Parathyroid adenoma (tissue), 2 donors: ENCODE results near the gene DYNLT4.

Experiments
- H2AFZ ChIP-seq: fragments of 300-600 bp; sonication (generic); one replicate; pipeline ENCODE4 v1.7.0; 2017; ENCODE audit warnings: antibody characterized with exemption, mild to moderate bottlenecking
- H3K27ac ChIP-seq: fragments of 300-600 bp; sonication (generic); one replicate; pipeline ENCODE4 v1.7.0; 2017
- H3K27me3 ChIP-seq: fragments of 300-600 bp; sonication (generic); one replicate; pipeline ENCODE4 v1.7.0; 2017; ENCODE audit warnings: low read length; ENCODE audit not compliant: control insufficient read depth, insufficient read depth
- H3K36me3 ChIP-seq: fragments of 300-600 bp; sonication (generic); one replicate; pipeline ENCODE4 v1.7.0; 2017; ENCODE audit warnings: low read length; ENCODE audit not compliant: control insufficient read depth, insufficient read depth
- H3K4me1 ChIP-seq: fragments of 300-600 bp; sonication (generic); one replicate; pipeline ENCODE4 v1.7.0; 2017; ENCODE audit warnings: control low read depth
- H3K4me2 ChIP-seq: fragments of 300-600 bp; sonication (generic); one replicate; pipeline ENCODE4 v1.7.0; 2017; ENCODE audit warnings: low read length
- H3K4me3 ChIP-seq: fragments of 300-600 bp; sonication (generic); one replicate; pipeline ENCODE4 v1.7.0; 2017; ENCODE audit warnings: low read depth, low read length
- H3K79me2 ChIP-seq: fragments of 300-600 bp; sonication (generic); one replicate; pipeline ENCODE4 v1.7.0; 2017; ENCODE audit warnings: control low read depth
- H3K9ac ChIP-seq: fragments of 300-600 bp; sonication (generic); one replicate; pipeline ENCODE4 v1.7.0; 2017; ENCODE audit warnings: mild to moderate bottlenecking
- H3K9me3 ChIP-seq: fragments of 300-600 bp; sonication (generic); one replicate; pipeline ENCODE4 v1.7.0; 2017; ENCODE audit warnings: low read length; ENCODE audit not compliant: control insufficient read depth
- CTCF ChIP-seq: fragments of 300-600 bp; sonication (generic); IDR thresholded peaks from one replicate; pipeline ENCODE4 v1.7.0; 2017; ENCODE audit warnings: antibody characterized with exemption, mild to moderate bottlenecking
- donor health status: primary hyperparathyroidism.

Gene DYNLT4

GRCh38 chr1:44810101-44810761 is 3.1 kb upstream of the DYNLT4 start:
- peak overlapping the region; percentile 41 for H3K4me3 ChIP-seq
- H3K36me3 ChIP-seq, result no peaks in the 10 kb centered on the region
- H2AFZ ChIP-seq, result no peak overlapping the region
- H3K79me2 ChIP-seq, result peaks cover 5% of the 10 kb centered on the region
- H3K9me3 ChIP-seq, result no peaks in the 10 kb centered on the region
- TF ChIP-seq CTCF, result no peak
- H3K4me1 ChIP-seq, result peaks cover 41% of the 10 kb centered on the region
- peak overlapping the region; percentile 84 for H3K4me2 ChIP-seq
- no peaks in the 10 kb centered on the region for H3K27me3 ChIP-seq
- H3K27ac ChIP-seq, result peak overlapping the region; percentile 100
- no peak overlapping the region for H3K9ac ChIP-seq

DNA sequence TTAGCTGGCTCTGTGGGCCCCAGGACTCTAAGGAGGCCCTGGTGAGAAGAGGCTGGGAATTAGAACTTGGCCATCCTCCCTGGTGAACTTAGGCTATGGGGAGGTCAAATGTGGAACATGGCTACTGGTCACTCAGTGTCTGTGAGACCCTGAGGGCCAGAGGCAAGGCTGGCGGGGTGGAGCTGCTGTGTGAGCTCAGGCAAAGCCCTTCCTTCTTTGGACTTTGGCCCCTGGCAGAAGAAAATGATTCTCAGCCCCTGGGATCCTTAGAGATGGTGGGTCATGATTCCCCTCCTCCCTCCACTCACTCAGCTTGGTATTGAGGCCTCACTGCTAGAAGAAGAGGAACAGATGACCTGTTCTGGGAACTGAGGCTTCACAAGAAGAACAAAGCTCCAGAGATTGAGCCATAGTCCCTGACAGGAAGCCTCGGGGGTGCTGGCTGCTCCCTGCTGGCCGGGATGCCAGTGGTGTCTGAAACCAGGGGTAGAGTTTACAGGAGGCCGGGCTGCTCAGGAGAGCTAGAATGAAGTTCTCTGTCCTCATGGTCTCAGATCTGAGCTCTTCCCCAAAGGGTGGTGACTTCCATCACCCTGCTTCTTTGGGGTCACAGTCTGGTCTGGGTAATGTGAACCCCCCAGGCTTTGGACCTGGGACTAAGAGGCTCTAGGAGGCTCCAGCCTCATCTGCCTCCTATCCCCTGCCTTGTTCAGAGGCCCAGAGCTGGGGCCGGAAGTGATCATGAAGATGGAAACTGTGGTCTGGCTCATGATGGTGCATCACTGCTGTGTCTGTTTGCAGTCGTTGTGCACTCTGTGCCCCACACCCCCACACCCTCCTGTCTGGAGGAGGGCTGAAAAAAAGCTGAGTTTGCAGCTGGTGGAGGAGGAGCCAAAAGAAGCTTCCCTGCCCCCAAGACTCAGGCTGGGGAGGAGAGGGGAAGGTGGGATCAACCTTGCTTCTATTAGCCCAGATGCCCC is 2.1 kb upstream of the DYNLT4 start:
- Histone ChIP-seq H3K79me2 (peaks cover 5% of the 10 kb centered on the region), H3K9ac (peak overlapping the region; percentile 67), H3K9me3 (no peaks in the 10 kb centered on the region), H3K27me3 (no peaks in the 10 kb centered on the region), H3K36me3 (no peaks in the 10 kb centered on the region), H3K4me1 (peaks cover 41% of the 10 kb centered on the region), H2AFZ (peak overlapping the region; percentile 83), H3K4me3 (peak overlapping the region; percentile 41), H3K27ac (peak overlapping the region; percentile 100), H3K4me2 (peak overlapping the region; percentile 84)
- no peak for TF ChIP-seq CTCF

- H3K4me1 ChIP-seq, result peaks cover 41% of the 10 kb centered on the region
- no peak for TF ChIP-seq CTCF
- peak within 1 kb of the TSS; percentile 41 for H3K4me3 ChIP-seq
- H3K9me3 ChIP-seq, result no peaks in the 10 kb centered on the region
- peak within 1 kb of the TSS; percentile 84 for H3K4me2 ChIP-seq
- H3K36me3 ChIP-seq, result no peaks in the 10 kb centered on the region
- peak within 1 kb of the TSS; percentile 67 for H3K9ac ChIP-seq
- peaks cover 5% of the 10 kb centered on the region for H3K79me2 ChIP-seq
- peak within 1 kb of the TSS; percentile 83 for H2AFZ ChIP-seq
- H3K27ac ChIP-seq, result peak within 1 kb of the TSS; percentile 100
- no peaks in the 10 kb centered on the region for H3K27me3 ChIP-seq
Measured at GRCh38 chr1:44808063-44808937, 1.1 kb upstream of the DYNLT4 start, which contains the start of gene BTBD19. Gene BTBD19, plus strand, starts transcription at chr1:44808523. Its CDS starts 298 bp downstream, at chr1:44808821.

GRCh38 chr1:44807364-44808062 is 362 bp upstream of the DYNLT4 start:
- no peak for TF ChIP-seq CTCF
- Histone ChIP-seq H3K79me2 (peaks cover 5% of the 10 kb centered on the region), H3K4me1 (peaks cover 41% of the 10 kb centered on the region)

More at GRCh38 chr1:44807364-44808062, 362 bp upstream of the DYNLT4 start:
- no peaks in the 10 kb centered on the region for H3K27me3 ChIP-seq
- peak overlapping the region; percentile 41 for H3K4me3 ChIP-seq
- H3K9me3 ChIP-seq, result no peaks in the 10 kb centered on the region
- H2AFZ ChIP-seq, result peak overlapping the region; percentile 83
- peak overlapping the region; percentile 84 for H3K4me2 ChIP-seq
- no peaks in the 10 kb centered on the region for H3K36me3 ChIP-seq
- peak overlapping the region; percentile 61 for H3K9ac ChIP-seq
- H3K27ac ChIP-seq, result peak overlapping the region; percentile 100
